OCI-LY1 (cell line): ENCODE measurements around the gene UNC13C.

ENCODE experiments used
- CTCF ChIP-seq: fragments of 200-600 bp; sonication (generic), shearing (Covaris generic); IDR thresholded peaks from 2 replicates; pipeline ENCODE4 v1.5.1; 2017; ENCODE audit warnings: mild to moderate bottlenecking, antibody characterized with exemption, low read length, moderate library complexity, mixed read lengths
- EZH2 ChIP-seq: fragments of 200-600 bp; sonication (generic), shearing (Covaris generic); IDR thresholded peaks from 2 replicates; pipeline ENCODE4 v1.8.0; 2017; ENCODE audit warnings: borderline replicate concordance, mixed run types, mild to moderate bottlenecking, antibody characterized with exemption, low read length, moderate library complexity, mixed read lengths

DNA sequence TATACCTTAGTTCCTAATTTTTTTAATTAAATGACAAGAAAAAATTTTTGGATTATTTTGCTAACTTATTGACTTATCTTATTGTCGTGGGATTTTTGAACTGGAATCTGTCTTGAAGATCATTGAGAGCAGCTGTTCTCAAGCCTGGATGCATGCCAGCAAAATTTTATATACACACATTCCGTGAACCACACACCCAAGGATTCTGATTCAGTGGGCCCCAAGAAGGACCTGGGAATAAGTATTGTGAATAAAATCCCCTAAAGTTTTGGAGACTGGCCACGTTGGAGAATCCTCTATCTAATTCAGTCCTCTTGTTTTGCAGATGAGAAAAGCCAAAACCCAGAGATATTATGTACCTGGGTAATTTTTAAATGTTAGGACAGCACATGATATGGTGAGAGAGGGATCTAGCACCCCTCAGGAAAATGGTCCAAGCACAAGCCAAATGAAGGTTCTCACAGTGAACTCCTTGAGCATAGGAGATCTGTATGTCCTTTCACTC is 55.2 kb downstream of the UNC13C start:
- TF ChIP-seq CTCF: no peak
- TF ChIP-seq EZH2: no peak
